C4-2B (cell line): ENCODE results near the gene AIG1.

Source experiments
- H3K27ac ChIP-seq: fragments of 450-650 bp; 2 replicates; pipeline ENCODE4 v1.5.1; 2017
- CTCF ChIP-seq: fragments of 450-650 bp; conservative IDR thresholded peaks from 2 replicates; pipeline ENCODE4 v1.5.1; 2017; ENCODE audit warnings: mild to moderate bottlenecking
- ZFX ChIP-seq: fragments of 450-650 bp; IDR thresholded peaks from 2 replicates; pipeline ENCODE4 v1.6.1; 2017

AIG1 gene

GRCh38 chr6:143348531-143348930 is 287.8 kb downstream of the AIG1 start:
- no peak for TF ChIP-seq CTCF
- no peak for TF ChIP-seq ZFX
- H3K27ac ChIP-seq = no peak overlapping the region

GRCh38 chr6:143349530-143349929 is 288.8 kb downstream of the AIG1 start:
- H3K27ac ChIP-seq = no peak overlapping the region
- TF ChIP-seq ZFX = no peak
- TF ChIP-seq CTCF = no peak

GRCh38 chr6:143356101-143356880 is 295.6 kb downstream of the AIG1 start:
- TF ChIP-seq CTCF = no peak
- TF ChIP-seq ZFX = no peak

GRCh38 chr6:143357152-143357551 is 296.5 kb downstream of the AIG1 start:
- no peak for TF ChIP-seq ZFX
- TF ChIP-seq CTCF = no peak
- H3K27ac ChIP-seq = no peak overlapping the region

More at GRCh38 chr6:143356101-143356880, 295.6 kb downstream of the AIG1 start:
- H3K27ac ChIP-seq = no peak overlapping the region

- TF ChIP-seq ZFX (no peak), CTCF (no peak)
- no peak overlapping the region for H3K27ac ChIP-seq
Measured at GRCh38 chr6:143357561-143358255, 297.0 kb downstream of the AIG1 start.

- TF ChIP-seq CTCF = no peak
- no peak for TF ChIP-seq ZFX
- no peak overlapping the region for H3K27ac ChIP-seq
Measured at GRCh38 chr6:143361536-143362191, 301.0 kb downstream of the AIG1 start.

GRCh38 chr6:143362192-143362558 is 301.5 kb downstream of the AIG1 start:
- no peak overlapping the region for H3K27ac ChIP-seq
- TF ChIP-seq ZFX (no peak), CTCF (no peak)
